Stomach (tissue), 9 donors: ENCODE measurements around the gene SLC7A4. TPM values are rescaled to one million over a fixed set of nuclear protein-coding genes. Genes with fewer than 3 reads are reported as not detected.

Experiments
- DNase-seq, 2 donors: peaks; one replicate each; pipeline versions ENCODE4 v3.0.0 to v3.0.0-alpha.2; 2013 to 2019
- H3K27ac ChIP-seq, 5 donors: fragments of 200-600 bp in 4 of 5; sonication (generic) in 4 of 5; one replicate each; pipeline ENCODE4 v1.5.1; 2013 to 2019; ENCODE audit warnings: mild to moderate bottlenecking in 1 of 5, moderate library complexity in 1 of 5
- H3K27me3 ChIP-seq, 3 donors: fragments of 200-600 bp; sonication (generic); one replicate each; pipeline ENCODE4 v1.5.1; 2017 to 2019; ENCODE audit warnings: mixed run types in 1 of 3
- H3K36me3 ChIP-seq, 4 donors: fragments of 200-600 bp; sonication (generic); 1 replicate in 3 of 4; 2 replicates in 1 of 4; pipeline ENCODE4 v1.5.1; 2016 to 2019
- H3K4me1 ChIP-seq, 4 donors: fragments of 200-600 bp; sonication (generic); one replicate each; pipeline ENCODE4 v1.5.1; 2016 to 2019
- H3K4me3 ChIP-seq, 4 donors: fragments of 200-600 bp; sonication (generic) in 3 of 4; one replicate each; pipeline ENCODE4 v1.5.1; 2016 to 2019; ENCODE audit warnings: mild to moderate bottlenecking in 1 of 4
- H3K9me3 ChIP-seq, 4 donors: fragments of 200-600 bp; sonication (generic); one replicate each; pipeline ENCODE4 v1.5.1; 2016 to 2019
- EP300 ChIP-seq: sonication (generic); formaldehyde crosslinking; IDR thresholded peaks from one replicate; pipeline ENCODE4 v1.6.1; 2017; ENCODE audit warnings: antibody characterized with exemption
- POLR2A ChIP-seq, 4 donors: fragments of 450-650 bp; IDR thresholded peaks; one replicate each; pipeline ENCODE4 v1.6.1; 2016; ENCODE audit warnings: antibody characterized with exemption in 4 of 4, control low read depth in 2 of 4, mild to moderate bottlenecking in 1 of 4, moderate library complexity in 1 of 4
- POLR2AphosphoS5 ChIP-seq, 3 donors: sonication (generic); formaldehyde crosslinking; IDR thresholded peaks; one replicate each; pipeline ENCODE4 v1.6.1; 2016; ENCODE audit warnings: antibody characterized with exemption in 3 of 3
- WGBS, 5 donors: extraction: QIAGEN DNeasy Blood & Tissue Kit in 3 of 5; methylation state at CpG; one replicate each; pipeline versions ENCODE4 v1.1.5 to v1.1.7; 2013 to 2018; 5-methylcytosine and 5-hydroxymethylcytosine counted together
- intact Hi-C: fragments of 100-400 bp; cut with DNase I; formaldehyde crosslinking; loops from one replicate; pipeline ENCODE4 v1.15.1; 2023; ENCODE audit warnings: low total_unique reads
- polyA plus RNA-seq, 3 donors: library from polyadenylated mRNA; stranded (reverse); fragments of 200-250 nt; gene quantifications; one replicate each; pipeline ENCODE4 v1.2.3, GENCODE V29; 2013
- total RNA-seq, 5 donors: library from RNA; depleted of rRNA; stranded (reverse); fragments of >200 nt; gene quantifications; one replicate each; pipeline versions ENCODE4 v1.1.0 to v1.2.3, GENCODE V29; 2014 to 2016
- TF ChIP-seq, protein P1 (sequence below), 7 experiments: fragments of 450-650 bp in 4 of 7; fragments of 200-600 bp in 3 of 7; sonication (generic) in 3 of 7; IDR thresholded peaks; one replicate each; pipeline ENCODE4 v1.5.1; 2016 to 2019; ENCODE audit warnings: antibody characterized with exemption in 7 of 7, control low read depth in 2 of 7, mild to moderate bottlenecking in 1 of 7
- donor health status: healthy with polysubstance abuse.
- donor health status: Bipolar disorder and iron deficiency.
- donor health status: healthy.

SLC7A4 gene
- total and polyA plus RNA-seq, 8 donors, result 0.12 to 1.0 (median 0.18) TPM; not detected in 5

DNA sequence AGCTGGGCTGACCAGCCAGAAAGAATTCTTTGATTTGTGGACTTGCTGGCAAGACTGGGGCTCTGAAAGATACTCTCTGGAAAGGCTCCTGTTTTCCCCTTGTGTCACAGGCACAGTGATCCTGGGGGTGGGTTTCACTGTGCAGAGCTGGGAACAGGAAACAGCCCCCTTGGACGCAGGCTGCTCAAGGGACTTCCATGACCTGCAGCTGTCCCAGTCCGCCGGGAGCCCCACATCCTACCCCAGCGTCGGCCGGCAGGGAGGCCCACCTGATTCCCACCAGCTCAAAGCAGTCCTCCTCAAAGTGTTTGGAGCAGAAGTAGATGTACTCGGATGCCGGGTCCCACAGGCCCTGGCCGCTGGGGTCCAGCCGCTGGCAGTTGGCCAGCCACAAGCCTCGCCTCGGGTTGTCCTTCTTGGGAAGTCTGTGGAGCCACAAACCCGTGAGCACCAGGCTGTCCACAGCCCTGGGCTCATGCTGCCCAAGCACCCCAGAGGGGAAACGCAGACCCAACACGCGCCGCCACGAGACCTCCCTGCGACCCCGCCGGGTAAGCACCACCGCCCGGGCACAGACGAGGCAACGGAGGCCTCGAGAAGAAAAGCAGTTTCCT is 31.3 kb downstream of the SLC7A4 start:
- intact Hi-C loops, result no loop called here
- Histone ChIP-seq H3K36me3 (peaks cover 12 to 44% (median 43%) of the 10 kb centered on the region in 4 donors), H3K27ac (peak overlapping the region; percentile 91 to 99 (median 97)), H3K9me3 (no peaks in the 10 kb centered on the region), H3K27me3 (no peaks in the 10 kb centered on the region), H3K4me1 (peaks cover 36 to 49% (median 45%) of the 10 kb centered on the region in 4 donors), H3K4me3 (peak overlapping the region; percentile 60 to 83 (median 64))
- 1 to 2% (median 1%) methylated on average over 10 to 26 of the region's 26 CpGs for WGBS, 5 donors
- TF ChIP-seq POLR2AphosphoS5 (IDR thresholded peaks at IDR 0.05) (no peak), POLR2A (IDR thresholded peaks at IDR 0.05) (no peak)
- no peak for DNase-seq

DNA sequence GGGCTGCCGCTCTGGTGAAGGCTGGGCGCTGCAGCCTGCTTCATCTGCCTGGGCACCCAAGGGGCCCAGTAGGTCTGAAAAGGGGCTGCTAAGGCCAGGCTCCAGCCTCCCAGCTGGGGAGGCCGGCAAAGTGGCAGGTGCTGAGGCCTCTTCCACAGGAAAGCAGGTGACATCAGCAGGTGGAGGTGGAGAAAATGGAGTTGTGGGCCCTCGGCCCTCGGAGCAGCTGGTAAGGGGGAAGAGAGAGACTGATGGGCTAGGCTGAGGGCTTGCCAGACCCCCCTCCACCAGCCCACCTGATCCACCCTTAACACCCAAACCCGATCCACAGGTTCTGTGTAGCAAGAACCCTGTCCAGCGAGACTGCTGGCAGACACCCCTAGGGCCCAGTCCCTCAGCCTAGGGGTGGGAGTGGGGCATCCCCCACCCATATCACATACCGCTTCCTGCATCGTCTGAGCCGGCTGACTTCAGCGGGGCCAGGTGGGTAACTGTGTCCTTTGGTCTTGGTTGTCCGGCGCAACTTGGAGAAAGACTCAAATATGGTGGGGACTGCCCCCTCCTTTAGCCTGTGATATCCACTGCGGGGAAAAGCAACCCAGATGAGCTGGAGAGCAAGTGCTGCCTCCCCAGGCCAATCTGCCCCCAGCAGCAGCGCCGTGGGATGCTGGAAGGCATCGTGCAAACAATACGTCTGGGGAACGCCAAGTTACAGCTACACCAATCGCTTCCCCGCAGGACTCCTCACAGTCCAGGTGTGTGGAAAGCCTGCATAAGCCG is 32.0 kb downstream of the SLC7A4 start:
- H3K4me3 ChIP-seq, result peak overlapping the region; percentile 60 to 83 (median 64)
- H3K9me3 ChIP-seq, result no peaks in the 10 kb centered on the region
- H3K4me1 ChIP-seq, result peaks cover 36 to 49% (median 45%) of the 10 kb centered on the region in 4 donors
- peak in 1 of 4 donors; percentile 7 for TF ChIP-seq POLR2A (IDR thresholded peaks at IDR 0.05)
- TF ChIP-seq POLR2AphosphoS5 (IDR thresholded peaks at IDR 0.05), result no peak
- H3K27ac ChIP-seq, result peak overlapping the region; percentile 91 to 99 (median 97)
- no peaks in the 10 kb centered on the region for H3K27me3 ChIP-seq
- H3K36me3 ChIP-seq, result peaks cover 16 to 51% (median 50%) of the 10 kb centered on the region in 4 donors
- no peak for DNase-seq
- WGBS, 5 donors, result 29 to 51% (median 42%) methylated on average over 17 to 22 of the region's 22 CpGs
- intact Hi-C loops, result no loop called here

DNA sequence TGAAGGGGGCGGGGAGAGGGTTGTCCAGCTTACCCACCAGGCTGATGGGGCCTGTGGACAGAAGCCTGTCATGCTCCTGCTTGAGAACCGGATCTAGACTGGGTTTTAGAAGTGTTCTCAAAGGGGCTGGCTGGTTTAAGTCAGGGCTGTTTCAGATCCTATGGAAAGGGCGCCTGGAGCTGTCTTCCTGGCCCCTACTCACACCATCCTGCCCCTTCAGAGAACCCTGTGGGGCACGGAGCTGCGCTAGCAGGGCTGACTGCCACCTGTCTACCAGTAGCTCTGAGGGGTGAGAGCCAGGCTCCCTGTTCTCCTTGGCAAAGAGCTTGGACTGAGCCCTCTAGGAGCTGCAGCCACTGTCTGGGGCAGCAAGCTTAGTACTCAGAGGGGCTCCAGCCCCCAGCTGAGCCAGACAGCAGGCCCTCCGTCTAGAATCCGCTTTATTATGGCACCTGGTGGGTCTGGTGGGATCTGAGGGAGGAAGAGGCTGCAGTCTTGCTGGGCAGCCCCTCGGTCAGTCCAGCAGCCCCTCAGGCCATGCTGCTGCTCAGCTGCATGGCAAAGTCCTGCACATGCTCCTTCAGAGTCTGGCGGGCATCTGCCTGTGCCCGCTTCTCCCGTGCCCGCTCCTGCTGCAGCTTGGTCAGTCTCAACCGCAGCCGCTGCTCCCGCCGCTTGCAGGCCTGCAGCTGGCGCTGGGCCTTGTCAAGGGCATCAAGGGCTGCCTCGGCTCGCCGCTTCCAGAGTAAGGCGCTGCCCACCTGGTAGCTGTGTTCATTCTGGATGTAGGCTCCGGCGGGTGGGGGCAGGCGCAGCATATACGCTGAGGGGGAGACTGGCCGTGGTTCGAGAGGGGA is 32.8 kb downstream of the SLC7A4 start:
- Histone ChIP-seq H3K36me3 (peaks cover 16 to 59% (median 58%) of the 10 kb centered on the region in 4 donors), H3K4me3 (peak overlapping the region in 2 of 4 donors; percentile 60 to 83), H3K9me3 (no peaks in the 10 kb centered on the region), H3K27me3 (no peaks in the 10 kb centered on the region), H3K4me1 (peaks cover 36 to 49% (median 45%) of the 10 kb centered on the region in 4 donors), H3K27ac (peak overlapping the region in 3 of 5 donors; percentile 96 to 99 (median 97))
- no peak for DNase-seq
- intact Hi-C loops, result no loop called here
- TF ChIP-seq, protein P1, sequence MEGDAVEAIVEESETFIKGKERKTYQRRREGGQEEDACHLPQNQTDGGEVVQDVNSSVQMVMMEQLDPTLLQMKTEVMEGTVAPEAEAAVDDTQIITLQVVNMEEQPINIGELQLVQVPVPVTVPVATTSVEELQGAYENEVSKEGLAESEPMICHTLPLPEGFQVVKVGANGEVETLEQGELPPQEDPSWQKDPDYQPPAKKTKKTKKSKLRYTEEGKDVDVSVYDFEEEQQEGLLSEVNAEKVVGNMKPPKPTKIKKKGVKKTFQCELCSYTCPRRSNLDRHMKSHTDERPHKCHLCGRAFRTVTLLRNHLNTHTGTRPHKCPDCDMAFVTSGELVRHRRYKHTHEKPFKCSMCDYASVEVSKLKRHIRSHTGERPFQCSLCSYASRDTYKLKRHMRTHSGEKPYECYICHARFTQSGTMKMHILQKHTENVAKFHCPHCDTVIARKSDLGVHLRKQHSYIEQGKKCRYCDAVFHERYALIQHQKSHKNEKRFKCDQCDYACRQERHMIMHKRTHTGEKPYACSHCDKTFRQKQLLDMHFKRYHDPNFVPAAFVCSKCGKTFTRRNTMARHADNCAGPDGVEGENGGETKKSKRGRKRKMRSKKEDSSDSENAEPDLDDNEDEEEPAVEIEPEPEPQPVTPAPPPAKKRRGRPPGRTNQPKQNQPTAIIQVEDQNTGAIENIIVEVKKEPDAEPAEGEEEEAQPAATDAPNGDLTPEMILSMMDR (IDR thresholded peaks at IDR 0.05), result no peak
- TF ChIP-seq EP300, result no peak
- TF ChIP-seq POLR2A (IDR thresholded peaks at IDR 0.05), result no peak
- no peak for TF ChIP-seq POLR2AphosphoS5 (IDR thresholded peaks at IDR 0.05)
- WGBS, 5 donors, result 90 to 96% (median 90%) methylated on average over 14 to 27 of the region's 27 CpGs

DNA sequence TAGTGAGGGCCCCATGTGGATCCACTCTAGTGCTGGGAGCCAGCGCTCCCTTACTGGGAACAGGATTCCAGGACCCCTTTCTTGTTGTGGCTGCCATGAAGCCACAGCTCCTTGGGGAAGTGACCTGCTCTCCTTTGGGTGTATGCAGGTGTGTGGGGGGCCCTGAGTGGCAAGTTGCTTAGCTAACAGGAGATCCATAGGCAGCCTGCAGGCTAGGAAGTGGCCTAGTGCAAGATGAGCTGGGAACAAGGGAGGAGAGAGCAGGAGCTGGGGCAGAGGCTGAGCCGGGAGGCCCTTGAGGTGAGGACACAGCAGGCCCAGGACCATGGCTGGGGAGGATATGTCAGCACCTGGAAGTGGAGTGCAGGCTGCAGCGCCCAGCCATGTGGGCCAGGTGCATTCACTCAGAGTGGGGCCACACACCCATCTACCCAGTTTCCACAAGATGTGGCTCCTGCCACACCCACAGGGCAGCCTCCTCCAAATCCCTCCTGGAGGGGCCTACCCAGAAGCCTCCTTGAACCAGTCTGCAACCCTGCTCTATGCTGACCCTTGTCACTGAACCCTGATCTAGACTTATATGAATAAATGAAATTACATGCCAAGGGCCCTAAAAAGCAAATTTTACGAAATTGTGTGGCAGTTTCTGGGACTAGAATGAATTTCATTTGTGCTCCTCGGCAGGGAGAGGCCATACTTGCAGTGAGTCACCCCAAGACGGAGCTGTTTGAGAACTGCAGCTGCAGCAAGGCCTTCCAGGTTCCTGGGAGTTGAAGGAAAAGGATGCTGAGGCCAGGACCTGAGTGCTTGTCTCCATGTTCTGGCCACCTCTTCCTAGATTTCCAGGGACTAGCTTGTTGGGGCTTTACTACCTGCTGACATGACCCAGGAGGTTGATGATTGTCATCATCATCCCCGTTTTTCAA is 33.7 kb downstream of the SLC7A4 start:
- no peak overlapping the region for H3K27ac ChIP-seq
- TF ChIP-seq EP300 (no peak), POLR2A (IDR thresholded peaks at IDR 0.05) (no peak), POLR2AphosphoS5 (IDR thresholded peaks at IDR 0.05) (no peak)
- TF ChIP-seq, protein P1 (IDR thresholded peaks at IDR 0.05), result no peak
- peaks cover 33 to 44% (median 40%) of the 10 kb centered on the region in 4 donors for H3K4me1 ChIP-seq
- 64 to 76% (median 64%) methylated on average over 6 to 7 of the region's 7 CpGs for WGBS, 5 donors
- no peaks in the 10 kb centered on the region for H3K27me3 ChIP-seq
- H3K36me3 ChIP-seq, result peaks cover 16 to 68% (median 67%) of the 10 kb centered on the region in 4 donors
- no peak for DNase-seq
- intact Hi-C loops, result no loop called here
- no peaks in the 10 kb centered on the region for H3K9me3 ChIP-seq
- H3K4me3 ChIP-seq, result no peak overlapping the region
